Peyer's patch (tissue), 4 donors: ENCODE data around the gene HPCAL1.

Source experiments
- POLR2A ChIP-seq, 2 donors: fragments of 450-650 bp; IDR thresholded peaks; one replicate each; pipeline ENCODE4 v1.5.1; 2017; ENCODE audit warnings: antibody characterized with exemption in 2 of 2, mild to moderate bottlenecking in 2 of 2, moderate library complexity in 2 of 2
- TF ChIP-seq, protein P1 (sequence below), 6 experiments: fragments of 450-650 bp in 4 of 6; fragments of 200-600 bp in 2 of 6; sonication (generic) in 1 of 6; IDR thresholded peaks; one replicate each; pipeline ENCODE4 v1.5.1; 2017 to 2019; ENCODE audit warnings: antibody characterized with exemption in 6 of 6, mild to moderate bottlenecking in 3 of 6, moderate library complexity in 1 of 6

DNA sequence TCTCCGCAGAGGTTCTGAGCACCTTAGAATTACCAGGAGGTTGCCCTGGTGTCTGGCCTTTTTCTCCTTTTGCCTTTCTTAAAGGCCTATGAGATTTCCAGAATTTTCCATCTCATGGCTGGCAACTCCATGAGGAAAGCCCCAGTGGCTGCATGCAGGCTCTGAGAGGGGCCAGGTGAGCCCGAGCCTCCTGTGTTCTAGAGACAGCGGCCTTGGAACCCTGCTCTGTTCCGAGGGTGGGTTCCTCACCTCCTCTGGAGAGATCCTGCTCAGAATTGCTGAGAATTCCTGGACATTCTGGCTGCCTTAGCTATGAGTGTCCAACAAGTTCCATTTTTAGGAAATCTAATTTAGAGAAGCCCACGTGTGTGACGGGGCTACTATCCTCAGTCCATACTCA, 35.7 kb upstream of the HPCAL1 start:
- no peak for TF ChIP-seq POLR2A (IDR thresholded peaks at IDR 0.05)
- TF ChIP-seq, protein P1, sequence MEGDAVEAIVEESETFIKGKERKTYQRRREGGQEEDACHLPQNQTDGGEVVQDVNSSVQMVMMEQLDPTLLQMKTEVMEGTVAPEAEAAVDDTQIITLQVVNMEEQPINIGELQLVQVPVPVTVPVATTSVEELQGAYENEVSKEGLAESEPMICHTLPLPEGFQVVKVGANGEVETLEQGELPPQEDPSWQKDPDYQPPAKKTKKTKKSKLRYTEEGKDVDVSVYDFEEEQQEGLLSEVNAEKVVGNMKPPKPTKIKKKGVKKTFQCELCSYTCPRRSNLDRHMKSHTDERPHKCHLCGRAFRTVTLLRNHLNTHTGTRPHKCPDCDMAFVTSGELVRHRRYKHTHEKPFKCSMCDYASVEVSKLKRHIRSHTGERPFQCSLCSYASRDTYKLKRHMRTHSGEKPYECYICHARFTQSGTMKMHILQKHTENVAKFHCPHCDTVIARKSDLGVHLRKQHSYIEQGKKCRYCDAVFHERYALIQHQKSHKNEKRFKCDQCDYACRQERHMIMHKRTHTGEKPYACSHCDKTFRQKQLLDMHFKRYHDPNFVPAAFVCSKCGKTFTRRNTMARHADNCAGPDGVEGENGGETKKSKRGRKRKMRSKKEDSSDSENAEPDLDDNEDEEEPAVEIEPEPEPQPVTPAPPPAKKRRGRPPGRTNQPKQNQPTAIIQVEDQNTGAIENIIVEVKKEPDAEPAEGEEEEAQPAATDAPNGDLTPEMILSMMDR (IDR thresholded peaks at IDR 0.05): no peak
